Measurements from ENCODE around the gene TSKU.
A peak's percentile ranks its signal among the peaks of the same experiment; 100 is the strongest.
"Not testable (repeated sequence)": the region's sequence is repeated elsewhere in the genome, so short reads cannot be mapped to it uniquely, and the experiment has no call there.

TSKU gene, protein sequence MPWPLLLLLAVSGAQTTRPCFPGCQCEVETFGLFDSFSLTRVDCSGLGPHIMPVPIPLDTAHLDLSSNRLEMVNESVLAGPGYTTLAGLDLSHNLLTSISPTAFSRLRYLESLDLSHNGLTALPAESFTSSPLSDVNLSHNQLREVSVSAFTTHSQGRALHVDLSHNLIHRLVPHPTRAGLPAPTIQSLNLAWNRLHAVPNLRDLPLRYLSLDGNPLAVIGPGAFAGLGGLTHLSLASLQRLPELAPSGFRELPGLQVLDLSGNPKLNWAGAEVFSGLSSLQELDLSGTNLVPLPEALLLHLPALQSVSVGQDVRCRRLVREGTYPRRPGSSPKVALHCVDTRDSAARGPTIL

DNA sequence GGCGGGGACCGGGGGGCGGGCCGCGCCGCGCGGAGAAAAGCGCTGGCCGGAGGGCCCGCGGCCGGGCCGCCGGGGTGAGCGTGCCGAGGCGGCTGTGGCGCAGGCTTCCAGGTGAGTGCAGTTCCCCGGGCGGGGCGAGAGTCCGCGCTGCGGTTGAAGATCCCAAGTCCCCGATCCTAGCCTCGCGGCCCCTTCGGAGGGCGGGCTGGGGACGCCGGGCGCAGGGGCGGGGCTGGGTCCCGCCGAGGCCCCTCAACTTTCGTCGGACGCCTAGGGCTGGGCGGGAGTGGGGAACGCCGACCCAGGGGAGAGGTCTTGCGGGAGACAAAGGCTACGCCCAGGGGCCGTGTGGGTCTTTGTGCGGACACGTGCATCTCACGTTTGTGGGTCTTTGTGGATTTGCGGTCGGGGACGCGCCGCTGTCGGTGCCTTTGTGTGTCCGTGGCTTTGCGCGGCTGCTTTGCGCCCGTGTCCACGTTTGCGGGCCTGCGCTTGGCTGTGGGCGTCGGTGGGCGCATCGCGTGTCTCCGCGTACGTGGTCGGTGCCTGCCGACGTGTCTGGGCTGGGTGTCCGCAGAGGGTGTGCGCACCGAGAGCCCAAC lies at the start of gene TSKU:
TSS of gene TSKU (plus strand) at position 63 of the 602 bp plus-strand sequence. CDS start 12,261 bp downstream, outside the sequence.
- Histone ChIP-seq H3K9me3 (ENCODE audit: control insufficient read depth, insufficient read depth, low read length) (no peaks in the 10 kb centered on the region), H3K4me3 (ENCODE audit: low read depth, low read length) (peak within 1 kb of the TSS; percentile 92), H3K27me3 (ENCODE audit: control insufficient read depth, insufficient read depth, low read length) (no peaks in the 10 kb centered on the region), H3K9ac (ENCODE audit: low read depth, low read length) (peak within 1 kb of the TSS; percentile 81), H3K4me1 (ENCODE audit: control insufficient read depth, insufficient read depth, low read length) (peaks cover 27% of the 10 kb centered on the region), H3K36me3 (ENCODE audit: control insufficient read depth, insufficient read depth, low read length) (no peaks in the 10 kb centered on the region)

DNA sequence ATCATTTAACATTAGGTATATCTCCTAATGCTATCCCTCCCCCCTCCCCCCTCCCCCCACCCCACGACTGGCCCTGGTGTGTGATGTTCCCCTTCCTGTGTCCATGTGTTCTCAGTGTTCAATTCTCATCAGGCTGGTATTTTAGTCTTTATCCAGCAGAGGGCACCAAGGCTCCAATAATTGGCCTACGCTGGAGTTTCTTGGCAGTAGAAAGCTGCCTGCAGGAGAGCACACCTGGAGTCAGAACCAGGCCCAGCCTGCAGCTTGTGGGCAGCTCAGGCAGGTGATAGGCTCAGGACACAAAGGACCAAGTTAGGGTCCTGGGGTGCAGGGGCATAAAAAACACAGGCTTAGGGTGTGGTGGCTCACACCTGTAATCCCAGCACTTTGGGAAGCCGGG lies 49.2 kb upstream of the TSKU start:
- H3K9ac ChIP-seq (ENCODE audit: low read depth, low read length); H3K27me3 ChIP-seq (ENCODE audit: control insufficient read depth, insufficient read depth, low read length): not testable (repeated sequence)

DNA sequence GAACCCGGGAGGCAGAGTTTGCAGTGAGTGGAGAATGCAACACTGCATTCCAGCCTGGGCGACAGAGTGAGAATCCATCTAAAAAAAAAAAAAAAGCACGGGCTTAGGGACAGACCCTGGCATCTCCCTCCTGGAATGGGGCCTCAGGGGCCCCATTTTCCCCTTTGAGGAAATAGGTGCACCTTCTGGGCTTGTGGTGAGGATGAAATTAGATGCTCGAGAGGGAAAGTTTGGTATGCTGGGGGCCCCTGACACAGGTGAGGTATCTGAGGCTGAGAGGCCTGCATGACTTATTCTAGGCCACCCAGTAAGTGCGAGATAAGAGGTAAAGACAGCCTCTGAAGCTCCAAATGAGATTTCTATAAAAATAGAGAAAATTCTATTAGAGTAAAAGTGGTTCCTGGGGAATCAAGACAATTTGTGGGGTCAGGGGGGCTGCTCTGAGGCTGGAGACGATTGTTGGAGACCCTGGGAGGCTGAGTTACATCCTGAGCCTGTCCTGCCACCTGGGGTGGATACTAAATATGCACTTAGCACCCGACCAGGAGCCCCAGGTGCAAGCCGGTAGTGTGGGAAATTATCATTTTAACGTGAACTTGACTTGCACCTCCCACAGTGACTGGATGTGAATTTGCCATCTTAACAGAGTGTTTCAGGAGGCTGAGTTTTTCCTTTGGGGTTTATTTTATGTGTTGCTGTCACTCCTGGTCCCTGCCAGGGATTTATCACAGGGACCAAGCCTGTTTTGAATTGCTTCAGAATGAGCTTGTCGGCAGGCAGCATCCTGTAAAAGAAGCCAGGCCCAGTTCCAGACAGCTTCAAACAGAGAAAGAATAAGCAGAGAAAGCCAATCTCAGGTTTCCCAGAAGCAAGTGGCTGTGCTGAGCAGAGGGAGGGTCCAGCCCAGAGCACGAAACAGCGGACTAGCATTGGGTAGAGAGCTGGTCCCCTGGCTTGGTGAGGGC lies 48.4 kb upstream of the TSKU start:
- H3K4me3 ChIP-seq (ENCODE audit: low read depth, low read length) = no peak overlapping the region
- H3K9me3 ChIP-seq (ENCODE audit: control insufficient read depth, insufficient read depth, low read length) = no peaks in the 10 kb centered on the region
- H3K4me1 ChIP-seq (ENCODE audit: control insufficient read depth, insufficient read depth, low read length) = peaks cover 2% of the 10 kb centered on the region
- no peaks in the 10 kb centered on the region for H3K36me3 ChIP-seq (ENCODE audit: control insufficient read depth, insufficient read depth, low read length)
- peaks cover 3% of the 10 kb centered on the region for H3K27me3 ChIP-seq (ENCODE audit: control insufficient read depth, insufficient read depth, low read length)
- H3K9ac ChIP-seq (ENCODE audit: low read depth, low read length) = no peak overlapping the region

More for the DNA sequence above, 49.2 kb upstream of the TSKU start:
- not testable (repeated sequence) for H3K9me3 ChIP-seq (ENCODE audit: control insufficient read depth, insufficient read depth, low read length); H3K4me1 ChIP-seq (ENCODE audit: control insufficient read depth, insufficient read depth, low read length); H3K36me3 ChIP-seq (ENCODE audit: control insufficient read depth, insufficient read depth, low read length); H3K4me3 ChIP-seq (ENCODE audit: low read depth, low read length)

DNA sequence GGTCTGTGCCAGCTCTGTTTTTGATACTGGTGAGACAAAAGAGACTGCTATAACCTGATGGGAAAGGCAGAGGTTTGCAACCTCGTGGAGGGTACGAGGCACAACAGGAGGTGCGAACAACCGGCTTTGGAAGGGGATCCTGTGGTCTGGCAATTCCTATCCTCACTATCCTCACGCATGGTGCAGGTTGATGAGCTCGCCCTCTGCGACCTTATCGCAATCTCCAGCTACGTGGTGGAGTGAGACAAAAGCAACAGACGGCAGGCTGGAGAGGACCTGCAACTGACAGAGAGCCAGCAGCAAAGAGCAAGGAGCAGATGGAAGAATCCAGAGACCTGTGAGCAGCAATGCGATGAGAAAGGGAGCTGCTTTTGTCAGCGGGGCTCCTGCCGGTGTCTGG lies 47.3 kb upstream of the TSKU start:
- no peak overlapping the region for H3K9ac ChIP-seq (ENCODE audit: low read depth, low read length)
- no peaks in the 10 kb centered on the region for H3K36me3 ChIP-seq (ENCODE audit: control insufficient read depth, insufficient read depth, low read length)
- peaks cover 3% of the 10 kb centered on the region for H3K27me3 ChIP-seq (ENCODE audit: control insufficient read depth, insufficient read depth, low read length)
- H3K9me3 ChIP-seq (ENCODE audit: control insufficient read depth, insufficient read depth, low read length) = no peaks in the 10 kb centered on the region
- H3K4me1 ChIP-seq (ENCODE audit: control insufficient read depth, insufficient read depth, low read length) = peaks cover 2% of the 10 kb centered on the region
- H3K4me3 ChIP-seq (ENCODE audit: low read depth, low read length) = no peak overlapping the region

DNA sequence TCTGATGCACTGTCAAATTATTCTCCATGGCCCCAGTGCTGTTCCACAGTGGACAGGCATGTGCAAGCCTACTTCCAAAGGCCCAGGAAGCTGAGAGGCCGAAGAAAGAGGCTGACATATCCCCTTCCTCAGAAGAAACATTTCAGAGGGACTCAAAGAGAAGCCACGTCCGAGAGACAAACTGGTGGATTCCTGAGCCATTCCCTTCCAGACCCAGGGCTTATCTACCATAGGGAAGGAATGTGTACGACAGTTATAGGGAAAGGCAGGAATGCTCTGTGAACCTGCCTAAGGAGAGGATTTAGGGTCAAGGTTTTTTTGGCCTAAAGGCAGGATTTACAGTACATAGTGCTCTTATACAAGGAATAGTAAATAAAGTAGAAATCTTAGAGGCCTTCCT lies 46.9 kb upstream of the TSKU start:
- Histone ChIP-seq H3K4me1 (ENCODE audit: control insufficient read depth, insufficient read depth, low read length) (peaks cover 2% of the 10 kb centered on the region), H3K4me3 (ENCODE audit: low read depth, low read length) (no peak overlapping the region), H3K9me3 (ENCODE audit: control insufficient read depth, insufficient read depth, low read length) (no peaks in the 10 kb centered on the region), H3K36me3 (ENCODE audit: control insufficient read depth, insufficient read depth, low read length) (no peaks in the 10 kb centered on the region), H3K27me3 (ENCODE audit: control insufficient read depth, insufficient read depth, low read length) (peaks cover 3% of the 10 kb centered on the region), H3K9ac (ENCODE audit: low read depth, low read length) (no peak overlapping the region)

DNA sequence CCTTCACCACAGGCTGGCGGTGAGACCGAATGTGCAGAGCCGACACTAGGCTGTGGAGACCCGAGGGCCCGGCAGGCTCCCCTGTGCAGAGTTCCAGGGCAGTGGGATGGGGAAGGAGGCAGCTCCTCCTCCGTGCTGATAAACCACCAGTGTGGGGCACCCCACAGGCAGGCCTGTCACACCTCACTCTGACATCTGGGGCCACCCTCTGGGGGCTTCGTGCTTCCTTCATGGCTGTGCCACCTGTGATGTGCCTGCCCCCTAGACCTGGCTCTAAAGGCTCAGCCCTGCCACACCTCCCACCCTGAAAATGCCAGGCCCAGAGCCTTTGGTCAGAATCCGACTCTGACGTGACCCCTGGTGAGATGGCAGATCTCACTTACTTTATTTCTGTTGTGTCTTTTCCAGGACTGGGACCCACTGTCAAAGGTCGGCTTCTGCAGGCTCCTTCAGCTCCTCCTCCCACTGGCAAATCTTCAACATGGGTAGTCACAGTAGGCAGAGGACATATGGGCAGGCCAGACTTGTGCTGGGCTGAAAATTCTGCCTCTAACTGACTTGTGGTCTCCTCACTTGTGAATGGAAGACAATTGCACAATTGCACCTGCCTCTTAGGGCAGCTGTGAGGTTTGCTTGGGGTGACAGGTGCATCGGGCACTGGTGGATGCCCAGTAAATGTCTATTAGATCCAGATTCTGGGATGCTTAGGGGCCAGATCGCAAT lies 46.2 kb upstream of the TSKU start:
- Histone ChIP-seq H3K9ac (ENCODE audit: low read depth, low read length) (no peak overlapping the region), H3K4me3 (ENCODE audit: low read depth, low read length) (no peak overlapping the region), H3K36me3 (ENCODE audit: control insufficient read depth, insufficient read depth, low read length) (no peaks in the 10 kb centered on the region), H3K4me1 (ENCODE audit: control insufficient read depth, insufficient read depth, low read length) (peaks cover 2% of the 10 kb centered on the region), H3K9me3 (ENCODE audit: control insufficient read depth, insufficient read depth, low read length) (no peaks in the 10 kb centered on the region), H3K27me3 (ENCODE audit: control insufficient read depth, insufficient read depth, low read length) (peaks cover 3% of the 10 kb centered on the region)

DNA sequence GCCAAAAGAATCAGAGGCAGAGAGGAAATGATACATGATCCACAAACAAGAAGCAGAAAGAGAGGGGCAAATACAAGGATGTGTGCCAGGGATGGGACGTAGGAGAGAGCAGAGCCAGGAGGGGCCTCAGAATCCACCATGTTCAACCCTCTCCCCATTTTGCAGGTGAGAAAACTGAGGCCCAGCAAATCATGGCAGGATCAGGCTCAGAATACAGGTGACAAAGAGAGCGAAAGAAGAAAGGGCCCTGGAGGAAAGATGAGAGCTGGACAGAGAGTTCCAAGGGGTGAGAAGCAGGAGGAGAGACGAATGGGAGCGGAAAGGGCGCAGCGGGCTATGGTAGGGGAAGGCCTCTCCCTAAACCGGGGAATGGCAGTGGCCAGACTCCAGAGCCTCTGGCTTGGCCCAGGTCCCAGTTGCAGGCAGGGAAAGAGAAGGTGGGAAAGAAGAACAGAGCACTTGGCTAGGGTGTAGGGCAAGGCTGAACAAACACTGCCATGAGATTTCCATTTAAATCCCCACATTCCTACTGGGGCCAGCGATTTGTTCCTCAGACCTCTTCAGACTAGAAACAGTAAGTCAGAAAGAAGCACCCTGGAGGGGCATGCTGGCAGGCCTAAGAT lies 44.4 kb upstream of the TSKU start:
- Histone ChIP-seq H3K9ac (ENCODE audit: low read depth, low read length) (no peak overlapping the region), H3K4me1 (ENCODE audit: control insufficient read depth, insufficient read depth, low read length) (peaks cover 2% of the 10 kb centered on the region), H3K27me3 (ENCODE audit: control insufficient read depth, insufficient read depth, low read length) (peaks cover 3% of the 10 kb centered on the region), H3K9me3 (ENCODE audit: control insufficient read depth, insufficient read depth, low read length) (no peaks in the 10 kb centered on the region), H3K4me3 (ENCODE audit: low read depth, low read length) (no peak overlapping the region), H3K36me3 (ENCODE audit: control insufficient read depth, insufficient read depth, low read length) (no peaks in the 10 kb centered on the region)

DNA sequence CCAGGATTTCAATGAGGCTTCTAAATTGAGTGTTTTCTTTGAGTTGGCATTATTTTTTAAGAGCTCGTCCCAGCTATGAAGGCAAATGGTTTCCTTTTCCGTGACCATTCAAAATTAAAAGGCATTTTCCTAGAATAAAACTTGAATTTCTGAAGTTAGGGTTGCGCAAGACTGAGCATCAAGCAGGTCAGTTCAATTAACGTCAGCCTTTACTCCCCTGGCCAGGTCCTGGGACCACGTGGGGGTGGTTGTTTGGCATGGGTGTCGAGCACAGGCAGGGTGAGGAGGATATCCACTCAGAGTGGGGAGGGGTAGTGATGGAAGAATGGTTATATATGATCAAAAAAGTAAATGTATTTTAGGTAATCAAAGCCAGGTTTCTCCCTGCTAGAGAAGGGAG lies 43.4 kb upstream of the TSKU start:
- H3K9ac ChIP-seq (ENCODE audit: low read depth, low read length) = no peak overlapping the region
- peaks cover 2% of the 10 kb centered on the region for H3K4me1 ChIP-seq (ENCODE audit: control insufficient read depth, insufficient read depth, low read length)
- H3K9me3 ChIP-seq (ENCODE audit: control insufficient read depth, insufficient read depth, low read length) = no peaks in the 10 kb centered on the region
- H3K36me3 ChIP-seq (ENCODE audit: control insufficient read depth, insufficient read depth, low read length) = no peaks in the 10 kb centered on the region
- H3K27me3 ChIP-seq (ENCODE audit: control insufficient read depth, insufficient read depth, low read length) = peaks cover 3% of the 10 kb centered on the region
- H3K4me3 ChIP-seq (ENCODE audit: low read depth, low read length) = no peak overlapping the region

DNA sequence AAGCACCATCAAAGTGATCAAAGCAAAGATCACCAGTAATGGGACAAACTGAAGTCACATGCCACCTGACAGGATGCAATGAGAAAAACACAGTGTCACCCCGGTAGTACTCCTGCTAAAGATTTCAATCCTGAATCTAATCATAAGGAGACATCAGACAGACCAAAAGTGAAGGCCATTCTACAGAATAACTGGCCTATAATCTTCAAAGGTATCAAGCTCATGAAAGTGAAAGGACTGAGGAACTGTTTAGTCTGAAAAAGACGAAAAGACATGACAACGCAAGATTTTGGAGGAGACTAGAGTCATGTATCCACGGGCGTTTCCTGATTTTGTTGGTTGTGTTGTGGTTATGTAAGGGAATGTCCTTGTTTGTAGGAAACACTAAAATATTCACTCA lies 42.4 kb upstream of the TSKU start:
- no peaks in the 10 kb centered on the region for H3K4me1 ChIP-seq (ENCODE audit: control insufficient read depth, insufficient read depth, low read length)
- peaks cover 2% of the 10 kb centered on the region for H3K27me3 ChIP-seq (ENCODE audit: control insufficient read depth, insufficient read depth, low read length)
- H3K36me3 ChIP-seq (ENCODE audit: control insufficient read depth, insufficient read depth, low read length) = no peaks in the 10 kb centered on the region
- H3K9me3 ChIP-seq (ENCODE audit: control insufficient read depth, insufficient read depth, low read length) = no peaks in the 10 kb centered on the region
- no peak overlapping the region for H3K9ac ChIP-seq (ENCODE audit: low read depth, low read length)
- no peak overlapping the region for H3K4me3 ChIP-seq (ENCODE audit: low read depth, low read length)

DNA sequence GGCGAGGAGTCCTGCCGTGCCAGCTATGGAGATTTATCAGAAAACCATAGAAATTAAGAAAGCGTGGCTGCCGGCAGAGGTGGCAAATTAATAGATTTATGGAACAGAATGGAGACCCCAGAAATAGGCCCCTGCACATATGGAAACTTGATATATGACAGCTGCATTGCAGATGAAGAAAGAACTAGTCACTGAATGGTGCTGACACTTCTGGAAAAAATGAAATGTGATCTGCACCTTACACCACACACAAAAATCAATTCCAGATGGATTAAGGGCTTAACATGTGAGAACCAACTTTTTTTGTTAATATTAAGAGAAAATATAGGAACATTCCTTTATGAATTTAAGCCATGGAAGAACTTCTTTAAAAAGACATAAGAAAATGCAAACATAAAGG lies 40.3 kb upstream of the TSKU start:
- H3K36me3 ChIP-seq (ENCODE audit: control insufficient read depth, insufficient read depth, low read length) = no peaks in the 10 kb centered on the region
- H3K4me1 ChIP-seq (ENCODE audit: control insufficient read depth, insufficient read depth, low read length) = no peaks in the 10 kb centered on the region
- H3K9me3 ChIP-seq (ENCODE audit: control insufficient read depth, insufficient read depth, low read length) = no peaks in the 10 kb centered on the region
- H3K27me3 ChIP-seq (ENCODE audit: control insufficient read depth, insufficient read depth, low read length) = no peaks in the 10 kb centered on the region
- no peak overlapping the region for H3K4me3 ChIP-seq (ENCODE audit: low read depth, low read length)
- no peak overlapping the region for H3K9ac ChIP-seq (ENCODE audit: low read depth, low read length)
